Stimulated activated CD4-positive, alpha-beta T cell treated with anti-CD3 and anti-CD28 coated beads, TNF-alpha, amount 100 ng/mL, for 48 hours (primary cell): Measurements from ENCODE around the gene CHRNA7.
"Not testable (repeated sequence)": the region's sequence is repeated elsewhere in the genome, so short reads cannot be mapped to it uniquely, and the experiment has no call there.

Experiments used
- DNase-seq, 3 donors: peaks; one replicate each; pipeline ENCODE4 v3.0.0-alpha.2; 2020; ENCODE audit warnings: low read depth in 3 of 3

The CHRNA7 gene

GRCh38 chr15:32193780-32194179 is 163.5 kb downstream of the CHRNA7 start:
- DNase-seq: not testable (repeated sequence)

- DNase-seq: not testable (repeated sequence)
These were observed 165.9 kb downstream of the CHRNA7 start for GRCh38 chr15:32196206-32196605.

- DNase-seq: not testable (repeated sequence)
These were observed 168.6 kb downstream of the CHRNA7 start for GRCh38 chr15:32198938-32199337.

GRCh38 chr15:32209081-32209480 is 178.8 kb downstream of the CHRNA7 start:
- DNase-seq: not testable (repeated sequence)

- DNase-seq: no peak
These were observed 188.4 kb downstream of the CHRNA7 start for GRCh38 chr15:32218666-32219065.
